ENCODE results near the gene HOXB6. TPM values are rescaled to one million over a fixed set of nuclear protein-coding genes. Genes with fewer than 3 reads are reported as not detected.

HOXB6 gene
- total RNA-seq, 5 donors from 2014 or later (not counting 1 experiment from before 2014, with no cell fraction given), result 0.16 to 0.33 TPM; not detected in 3

DNA sequence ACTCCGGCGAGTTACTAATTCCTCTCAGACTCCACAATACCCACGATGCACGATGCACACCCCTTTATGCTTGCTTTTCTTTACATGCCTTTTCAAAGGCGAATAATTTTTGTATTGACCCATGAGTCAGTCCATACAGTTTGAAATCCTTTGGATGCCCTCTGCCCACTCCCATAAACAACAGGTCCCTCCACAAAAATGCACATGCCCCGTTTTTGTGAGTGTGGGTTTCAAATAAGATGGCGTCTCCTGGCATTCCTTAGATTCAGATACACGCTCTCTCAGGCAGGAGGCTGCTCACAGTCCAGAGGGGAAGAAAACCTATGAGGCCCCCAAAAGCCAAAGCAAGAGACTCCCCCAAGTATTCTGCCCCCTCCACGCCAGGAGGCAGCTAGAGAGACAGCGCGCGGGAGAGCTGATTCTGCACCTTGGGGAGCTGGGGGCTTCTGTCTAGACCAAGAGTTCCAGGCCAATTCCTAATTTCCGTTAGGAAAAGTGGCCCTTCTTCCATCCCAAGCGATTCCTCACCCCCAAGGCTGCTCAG lies 40.9 kb upstream of the HOXB6 start:
- H3K4me3 Mint-ChIP-seq, result peak overlapping the region; percentile 44 to 83 (median 83)
- no peak for ATAC-seq (replicated peaks in 1 of 4)
- H3K36me3 Mint-ChIP-seq, result no peaks in the 10 kb centered on the region
- peaks cover 26 to 36% (median 33%) of the 10 kb centered on the region in 3 donors for H3K4me1 Mint-ChIP-seq
- CTCF ChIA-PET, result no interaction called here
- DNase-seq, result no peak
- 84% methylated on average over 12 of the region's 14 CpGs for whole genome bisulfite sequencing (ENCODE audit: insufficient coverage)
- Histone ChIP-seq H3K9me3 (no peaks in the 10 kb centered on the region), H3K27ac (ENCODE audit: low read length) (no peak overlapping the region), H3K36me3 (ENCODE audit: control insufficient read depth in 2 of 2, extremely low read depth in 1 of 2, insufficient read depth in 1 of 2, low read length in 1 of 2) (no peaks in the 10 kb centered on the region), H3K27me3 (replicated peaks in 1 of 2; ENCODE audit: control insufficient read depth in 2 of 2, extremely low read depth in 1 of 2, insufficient read depth in 2 of 2, low read length in 1 of 2) (peaks cover 27 to 72% of the 10 kb centered on the region in 2 experiments), H3K4me3 (ENCODE audit: control insufficient read depth in 1 of 2, extremely low read depth in 1 of 2, low read length in 1 of 2) (peak overlapping the region in 1 of 2 donors; percentile 56), H3K4me1 (ENCODE audit: control insufficient read depth in 1 of 2, extremely low read depth in 1 of 2, insufficient read depth in 2 of 2, low read length in 2 of 2) (peaks cover 7 to 36% of the 10 kb centered on the region in 2 experiments)
- POLR2A ChIA-PET, result no interaction called here
- peaks cover 67 to 72% of the 10 kb centered on the region in 2 donors for H3K27me3 Mint-ChIP-seq
- no peak overlapping the region for H3K27ac Mint-ChIP-seq
- H3K9me3 Mint-ChIP-seq, result no peaks in the 10 kb centered on the region

DNA sequence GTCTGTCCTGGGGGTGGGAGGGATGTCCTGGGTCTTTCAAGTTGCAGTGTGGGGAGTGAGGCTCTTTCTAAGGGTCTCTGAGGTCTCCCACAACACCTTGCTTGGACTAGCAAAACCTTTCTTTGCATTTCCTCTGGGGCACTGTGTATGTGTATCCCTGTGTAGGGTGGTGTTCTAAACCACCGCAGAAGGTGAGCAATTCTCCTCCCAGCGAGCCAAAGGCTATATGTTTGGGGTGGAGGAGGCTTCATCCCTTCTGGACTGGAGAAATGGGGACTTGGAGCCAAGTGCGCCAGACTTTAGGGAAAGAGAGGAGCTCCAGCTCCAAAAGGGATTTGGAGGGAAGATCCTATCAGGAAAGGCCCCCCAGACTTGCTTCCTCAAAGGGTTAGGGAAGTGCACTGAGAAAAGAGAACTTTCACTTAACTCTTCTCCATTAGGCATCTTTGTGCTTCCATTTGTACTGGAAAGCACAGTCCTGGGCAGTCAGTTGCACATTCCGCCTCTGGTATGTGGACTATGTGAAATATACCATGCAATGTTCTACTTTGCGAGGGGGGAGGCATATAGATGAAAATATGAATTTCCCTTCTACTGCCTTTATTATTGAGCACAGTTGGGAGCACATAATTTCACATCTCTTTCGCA lies 40.2 kb upstream of the HOXB6 start:
- Mint-ChIP-seq H3K9me3 (no peaks in the 10 kb centered on the region), H3K4me1 (peaks cover 26 to 36% (median 33%) of the 10 kb centered on the region in 3 donors), H3K27me3 (peaks cover 70 to 73% of the 10 kb centered on the region in 2 donors), H3K4me3 (peak overlapping the region; percentile 44 to 83 (median 83)), H3K36me3 (no peaks in the 10 kb centered on the region), H3K27ac (no peak overlapping the region)
- ATAC-seq (replicated peaks in 1 of 4), result no peak
- H3K4me1 ChIP-seq (ENCODE audit: control insufficient read depth in 1 of 2, extremely low read depth in 1 of 2, insufficient read depth in 2 of 2, low read length in 2 of 2), result peaks cover 7 to 36% of the 10 kb centered on the region in 2 experiments
- no peaks in the 10 kb centered on the region for H3K36me3 ChIP-seq (ENCODE audit: control insufficient read depth in 2 of 2, extremely low read depth in 1 of 2, insufficient read depth in 1 of 2, low read length in 1 of 2)
- no peak overlapping the region for H3K4me3 ChIP-seq (ENCODE audit: control insufficient read depth in 1 of 2, extremely low read depth in 1 of 2, low read length in 1 of 2)
- POLR2A ChIA-PET, result no interaction called here
- no peaks in the 10 kb centered on the region for H3K9me3 ChIP-seq
- no peak for DNase-seq
- WGBS (ENCODE audit: insufficient coverage), result 96% methylated on average over 3 of the region's 6 CpGs
- CTCF ChIA-PET, result no interaction called here
- H3K27me3 ChIP-seq (replicated peaks in 1 of 2; ENCODE audit: control insufficient read depth in 2 of 2, extremely low read depth in 1 of 2, insufficient read depth in 2 of 2, low read length in 1 of 2), result peaks cover 27 to 77% of the 10 kb centered on the region in 2 experiments
- H3K27ac ChIP-seq (ENCODE audit: low read length), result no peak overlapping the region

DNA sequence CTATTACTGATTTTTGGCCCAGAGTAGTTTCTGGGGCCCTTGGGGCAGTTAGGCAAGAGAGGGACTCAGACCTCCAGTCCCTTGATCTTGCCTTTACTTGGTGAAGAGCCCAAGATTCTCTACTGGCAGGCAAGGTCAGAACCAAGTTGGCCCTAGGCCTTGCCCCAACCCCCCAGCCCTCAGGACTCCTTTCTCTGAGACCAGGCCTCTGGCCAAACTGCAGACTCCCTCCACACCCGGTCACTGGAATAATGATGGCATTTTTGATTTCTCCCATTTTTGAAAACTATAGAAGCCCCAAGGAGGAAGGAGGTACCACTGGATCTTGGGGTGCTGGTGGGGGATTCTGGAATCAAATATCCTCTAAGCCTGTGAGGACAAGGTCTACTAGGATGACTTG lies 39.4 kb upstream of the HOXB6 start:
- no peak overlapping the region for H3K27ac Mint-ChIP-seq
- peaks cover 26 to 36% (median 33%) of the 10 kb centered on the region in 3 donors for H3K4me1 Mint-ChIP-seq
- H3K27me3 Mint-ChIP-seq, result peaks cover 70 to 82% of the 10 kb centered on the region in 2 donors
- ChIA-PET POLR2A (no interaction called here), CTCF (interaction anchor here in 1 of 2 donors (0.6 kb wide), 1 partner anchor 8 kb away, joined by 3 read pairs; no protein-coding TSS in a partner anchor)
- Histone ChIP-seq H3K4me3 (ENCODE audit: control insufficient read depth in 1 of 2, extremely low read depth in 1 of 2, low read length in 1 of 2) (no peak overlapping the region), H3K36me3 (ENCODE audit: control insufficient read depth in 2 of 2, extremely low read depth in 1 of 2, insufficient read depth in 1 of 2, low read length in 1 of 2) (no peaks in the 10 kb centered on the region), H3K27ac (ENCODE audit: low read length) (no peak overlapping the region), H3K27me3 (replicated peaks in 1 of 2; ENCODE audit: control insufficient read depth in 2 of 2, extremely low read depth in 1 of 2, insufficient read depth in 2 of 2, low read length in 1 of 2) (peaks cover 21 to 81% of the 10 kb centered on the region in 2 experiments), H3K4me1 (ENCODE audit: control insufficient read depth in 1 of 2, extremely low read depth in 1 of 2, insufficient read depth in 2 of 2, low read length in 2 of 2) (peaks cover 7 to 36% of the 10 kb centered on the region in 2 experiments), H3K9me3 (no peaks in the 10 kb centered on the region)
- no peaks in the 10 kb centered on the region for H3K9me3 Mint-ChIP-seq
- DNase-seq, result no peak
- ATAC-seq (replicated peaks in 1 of 4), result no peak
- peak overlapping the region in 1 of 3 donors; percentile 1 for H3K4me3 Mint-ChIP-seq
- no peaks in the 10 kb centered on the region for H3K36me3 Mint-ChIP-seq
- WGBS (ENCODE audit: insufficient coverage), result no CpG with 5 or more reads among the region's 1 CpG

- DNase-seq, result no peak
- H3K9me3 Mint-ChIP-seq, result no peaks in the 10 kb centered on the region
- no peak overlapping the region for H3K4me3 ChIP-seq (ENCODE audit: control insufficient read depth in 1 of 2, extremely low read depth in 1 of 2, low read length in 1 of 2)
- H3K27ac ChIP-seq (ENCODE audit: low read length), result no peak overlapping the region
- no peaks in the 10 kb centered on the region for H3K36me3 Mint-ChIP-seq
- POLR2A ChIA-PET, result no interaction called here
- no peak overlapping the region for H3K27ac Mint-ChIP-seq
- no peaks in the 10 kb centered on the region for H3K9me3 ChIP-seq
- H3K4me1 Mint-ChIP-seq, result peaks cover 26 to 36% (median 33%) of the 10 kb centered on the region in 3 donors
- peaks cover 22 to 81% of the 10 kb centered on the region in 2 experiments for H3K27me3 ChIP-seq (replicated peaks in 1 of 2; ENCODE audit: control insufficient read depth in 2 of 2, extremely low read depth in 1 of 2, insufficient read depth in 2 of 2, low read length in 1 of 2)
- H3K27me3 Mint-ChIP-seq, result peaks cover 69 to 87% of the 10 kb centered on the region in 2 donors
- ATAC-seq (replicated peaks in 1 of 4), result no peak
- CTCF ChIA-PET, result no interaction called here
- H3K4me1 ChIP-seq (ENCODE audit: control insufficient read depth in 1 of 2, extremely low read depth in 1 of 2, insufficient read depth in 2 of 2, low read length in 2 of 2), result peaks cover 7 to 36% of the 10 kb centered on the region in 2 experiments
- H3K36me3 ChIP-seq (ENCODE audit: control insufficient read depth in 2 of 2, extremely low read depth in 1 of 2, insufficient read depth in 1 of 2, low read length in 1 of 2), result no peaks in the 10 kb centered on the region
- no peak overlapping the region for H3K4me3 Mint-ChIP-seq
Observed at GRCh38 chr17:48643697-48644012, 38.9 kb upstream of the HOXB6 start.

DNA sequence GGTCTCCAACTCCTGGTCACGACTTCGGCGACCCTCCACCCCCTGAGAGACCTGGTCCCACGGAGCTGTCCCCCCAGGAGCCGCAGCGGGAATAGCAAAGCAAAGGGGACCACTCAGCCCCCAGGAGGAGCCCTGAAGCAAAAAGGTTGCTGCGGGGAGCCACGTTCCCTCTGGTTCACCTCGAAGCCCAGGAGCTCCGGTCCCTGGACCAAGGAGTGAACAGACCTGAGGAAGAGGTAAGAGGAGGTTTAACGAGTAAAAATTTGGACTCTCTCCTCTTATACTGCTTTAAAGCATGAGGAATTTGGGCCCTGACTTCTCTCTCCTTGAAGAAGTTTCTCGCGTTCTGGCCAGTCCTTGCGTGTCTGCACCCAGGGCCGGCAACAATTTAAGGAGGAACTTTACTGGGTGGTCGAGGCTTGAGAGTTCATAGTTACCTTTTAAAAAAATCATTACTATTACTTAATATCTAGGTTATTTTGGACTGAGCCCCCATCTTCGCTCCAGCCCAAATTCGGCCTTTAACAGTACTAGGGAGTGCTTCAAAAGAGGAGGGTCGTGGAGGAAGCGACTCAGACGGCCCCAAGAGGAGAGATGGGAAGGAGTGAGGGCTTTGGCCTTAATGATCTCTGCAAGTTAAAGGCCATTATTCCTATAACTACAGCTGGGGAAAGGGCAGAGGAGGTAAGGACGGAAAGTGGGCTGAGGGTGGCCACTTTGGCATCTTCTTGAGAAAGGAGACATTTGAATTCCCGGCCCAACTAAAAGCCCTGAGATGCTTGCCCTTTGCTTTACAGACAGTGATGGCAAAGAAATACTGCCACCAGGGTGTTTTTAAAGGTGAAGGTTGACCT lies 38.3 kb upstream of the HOXB6 start:
- POLR2A ChIA-PET, result no interaction called here
- Histone ChIP-seq H3K4me1 (ENCODE audit: control insufficient read depth in 1 of 2, extremely low read depth in 1 of 2, insufficient read depth in 2 of 2, low read length in 2 of 2) (peaks cover 7 to 36% of the 10 kb centered on the region in 2 experiments), H3K4me3 (ENCODE audit: control insufficient read depth in 1 of 2, extremely low read depth in 1 of 2, low read length in 1 of 2) (no peak overlapping the region), H3K27me3 (replicated peaks in 1 of 2; ENCODE audit: control insufficient read depth in 2 of 2, extremely low read depth in 1 of 2, insufficient read depth in 2 of 2, low read length in 1 of 2) (peaks cover 23 to 78% of the 10 kb centered on the region in 2 experiments), H3K9me3 (no peaks in the 10 kb centered on the region), H3K27ac (ENCODE audit: low read length) (no peak overlapping the region), H3K36me3 (ENCODE audit: control insufficient read depth in 2 of 2, extremely low read depth in 1 of 2, insufficient read depth in 1 of 2, low read length in 1 of 2) (no peaks in the 10 kb centered on the region)
- no peak for DNase-seq
- no peak overlapping the region for H3K27ac Mint-ChIP-seq
- WGBS (ENCODE audit: insufficient coverage), result 42% methylated on average over 6 of the region's 23 CpGs
- H3K4me1 Mint-ChIP-seq, result peaks cover 25 to 32% (median 30%) of the 10 kb centered on the region in 3 donors
- no peaks in the 10 kb centered on the region for H3K36me3 Mint-ChIP-seq
- CTCF ChIA-PET, result no interaction called here
- peaks cover 69 to 89% of the 10 kb centered on the region in 2 donors for H3K27me3 Mint-ChIP-seq
- ATAC-seq (replicated peaks in 1 of 4), result no peak
- no peak overlapping the region for H3K4me3 Mint-ChIP-seq
- no peaks in the 10 kb centered on the region for H3K9me3 Mint-ChIP-seq

DNA sequence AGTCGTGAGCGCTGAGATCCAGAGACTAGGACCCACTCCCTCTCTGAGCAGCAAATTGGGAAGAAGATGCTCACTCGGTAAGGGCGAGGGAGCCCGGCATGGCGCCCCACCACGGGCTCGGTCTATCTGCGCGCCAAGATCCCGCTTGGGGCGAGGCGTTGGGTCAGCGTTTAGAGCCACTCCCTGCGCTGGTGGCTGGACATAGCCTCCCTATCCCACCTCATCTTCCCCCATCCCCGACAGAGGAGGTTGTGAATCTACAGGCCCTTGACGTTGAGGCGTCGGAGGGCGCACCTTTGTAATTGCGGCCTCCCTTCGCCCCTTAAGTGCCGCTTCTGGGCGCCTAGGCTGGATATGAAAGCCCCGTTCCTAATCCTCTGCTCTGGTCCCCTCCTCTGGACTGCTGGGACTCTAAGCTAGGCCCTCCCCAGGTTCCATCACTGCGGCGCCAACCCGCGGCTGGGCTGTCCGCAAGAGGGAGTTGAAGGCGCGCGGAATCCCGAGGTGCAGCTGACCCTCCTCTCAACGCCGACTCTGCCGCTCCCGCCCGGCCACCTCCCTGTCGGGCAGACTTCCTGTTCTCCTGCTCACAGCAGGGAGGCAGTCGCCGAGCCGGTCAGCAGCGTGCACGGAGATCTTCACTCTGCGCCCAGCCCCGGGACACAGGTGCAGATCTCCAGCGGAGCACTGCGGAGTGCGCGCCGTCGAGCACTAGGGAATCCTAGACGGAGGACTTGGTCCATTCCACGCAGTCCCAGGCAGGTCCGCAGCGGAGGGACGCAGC lies 37.5 kb upstream of the HOXB6 start:
- peak overlapping the region in 1 of 2 donors; percentile 72 for H3K27ac Mint-ChIP-seq
- H3K9me3 Mint-ChIP-seq, result no peaks in the 10 kb centered on the region
- no peaks in the 10 kb centered on the region for H3K36me3 Mint-ChIP-seq
- 21% methylated on average over 52 of the region's 58 CpGs for WGBS (ENCODE audit: insufficient coverage)
- DNase-seq, result no peak
- H3K27me3 Mint-ChIP-seq, result peaks cover 70 to 90% of the 10 kb centered on the region in 2 donors
- Histone ChIP-seq H3K27me3 (replicated peaks in 1 of 2; ENCODE audit: control insufficient read depth in 2 of 2, extremely low read depth in 1 of 2, insufficient read depth in 2 of 2, low read length in 1 of 2) (peaks cover 24 to 77% of the 10 kb centered on the region in 2 experiments), H3K27ac (ENCODE audit: low read length) (no peak overlapping the region), H3K4me3 (ENCODE audit: control insufficient read depth in 1 of 2, extremely low read depth in 1 of 2, low read length in 1 of 2) (no peak overlapping the region), H3K9me3 (no peaks in the 10 kb centered on the region), H3K36me3 (ENCODE audit: control insufficient read depth in 2 of 2, extremely low read depth in 1 of 2, insufficient read depth in 1 of 2, low read length in 1 of 2) (no peaks in the 10 kb centered on the region), H3K4me1 (ENCODE audit: control insufficient read depth in 1 of 2, extremely low read depth in 1 of 2, insufficient read depth in 2 of 2, low read length in 2 of 2) (peaks cover 5 to 29% of the 10 kb centered on the region in 2 experiments)
- POLR2A ChIA-PET, result no interaction called here
- peaks cover 18 to 25% (median 24%) of the 10 kb centered on the region in 3 donors for H3K4me1 Mint-ChIP-seq
- CTCF ChIA-PET, result no interaction called here
- peak overlapping the region in 1 of 3 donors; percentile 9 for H3K4me3 Mint-ChIP-seq
- no peak for ATAC-seq (replicated peaks in 1 of 4)

Measured in T-cell (primary cell).